Measurements from ENCODE around the gene STAU1. TPM values are rescaled to one million over a fixed set of nuclear protein-coding genes. Genes with fewer than 3 reads are reported as not detected.

STAU1 gene
- total and polyA plus RNA-seq, 7 donors = 51.9 to 110 (median 82.8) TPM

- no peaks in the 10 kb centered on the region for H3K9me3 ChIP-seq
- DNase-seq = no peak
- H3K36me3 ChIP-seq = peaks cover 0 to 25% (median 2%) of the 10 kb centered on the region in 4 donors
- 81 to 96% methylated on average over 5 of the region's 5 CpGs for WGBS, 2 donors
- intact Hi-C loops (cut with DNase I) = no loop called here
- H3K27ac ChIP-seq = no peak overlapping the region
- no peak overlapping the region for H3K4me3 ChIP-seq
- H3K27me3 ChIP-seq = no peaks in the 10 kb centered on the region
- TF ChIP-seq CTCF (IDR thresholded peaks at IDR 0.05) (no peak), EP300 (IDR thresholded peaks at IDR 0.05) (no peak), POLR2AphosphoS5 (IDR thresholded peaks at IDR 0.05) (no peak), POLR2A (IDR thresholded peaks at IDR 0.05) (no peak)
- H3K4me1 ChIP-seq = peaks cover 0 to 31% (median 23%) of the 10 kb centered on the region in 4 donors
These were observed 24.4 kb downstream of the STAU1 start for GRCh38 chr20:49163696-49164095.

DNA sequence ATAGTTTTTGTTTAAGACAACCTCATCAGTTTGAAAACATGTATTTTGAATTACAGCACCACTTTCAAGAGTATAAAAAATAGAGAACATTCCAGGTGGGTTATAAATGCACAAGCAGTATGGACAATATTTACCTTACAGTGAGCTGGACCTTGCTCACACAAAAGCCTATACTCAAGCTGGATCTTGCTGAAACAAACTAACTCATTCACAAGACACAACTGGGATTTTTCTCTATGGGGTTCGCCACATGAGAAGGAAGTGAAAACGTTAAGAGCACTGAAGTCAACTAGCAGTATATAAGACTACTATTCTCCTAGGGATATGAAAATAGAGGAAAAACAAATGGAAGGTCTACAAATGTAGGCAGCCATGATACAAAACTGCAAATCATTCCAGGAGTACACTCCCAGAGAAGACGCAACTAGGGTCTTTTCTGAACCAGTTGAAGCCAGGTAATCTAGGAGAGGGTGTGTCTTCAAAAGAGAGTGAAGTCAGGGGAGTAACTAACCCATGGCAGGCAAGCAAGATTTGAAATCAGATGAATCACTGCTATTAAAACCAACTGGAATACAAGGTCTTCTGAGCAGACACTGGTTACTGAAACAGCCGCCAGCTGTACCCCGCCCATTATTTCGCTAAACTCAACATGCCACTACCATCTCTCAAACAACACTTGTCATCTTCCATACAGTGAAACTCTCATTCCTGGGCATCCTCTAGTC is 26.5 kb downstream of the STAU1 start:
- intact Hi-C loops (cut with DNase I) = no loop called here
- H3K36me3 ChIP-seq = peaks cover 0 to 35% (median 2%) of the 10 kb centered on the region in 4 donors
- H3K27ac ChIP-seq = no peak overlapping the region
- DNase-seq = no peak
- H3K4me3 ChIP-seq = no peak overlapping the region
- H3K4me1 ChIP-seq = peaks cover 0 to 11% (median 3%) of the 10 kb centered on the region in 4 donors
- H3K9me3 ChIP-seq = no peaks in the 10 kb centered on the region
- TF ChIP-seq POLR2AphosphoS5 (IDR thresholded peaks at IDR 0.05) (no peak), EP300 (IDR thresholded peaks at IDR 0.05) (no peak)
- no peaks in the 10 kb centered on the region for H3K27me3 ChIP-seq
- WGBS, 2 donors = 31 to 71% methylated on average over 6 of the region's 6 CpGs

GRCh38 chr20:49160057-49160929 is 27.8 kb downstream of the STAU1 start:
- TF ChIP-seq CTCF (IDR thresholded peaks at IDR 0.05) = no peak
- no peak for TF ChIP-seq EP300 (IDR thresholded peaks at IDR 0.05)
- no peak for TF ChIP-seq POLR2AphosphoS5 (IDR thresholded peaks at IDR 0.05)
- no peak overlapping the region for H3K4me3 ChIP-seq
- DNase-seq = no peak
- no peaks in the 10 kb centered on the region for H3K9me3 ChIP-seq
- H3K27ac ChIP-seq = no peak overlapping the region
- H3K27me3 ChIP-seq = no peaks in the 10 kb centered on the region
- WGBS, 2 donors = 86 to 93% methylated on average over 9 of the region's 9 CpGs
- H3K4me1 ChIP-seq = peaks cover 0 to 8% (median 5%) of the 10 kb centered on the region in 4 donors
- intact Hi-C loops (cut with DNase I) = no loop called here
- peaks cover 0 to 25% (median 0%) of the 10 kb centered on the region in 4 donors for H3K36me3 ChIP-seq

DNA sequence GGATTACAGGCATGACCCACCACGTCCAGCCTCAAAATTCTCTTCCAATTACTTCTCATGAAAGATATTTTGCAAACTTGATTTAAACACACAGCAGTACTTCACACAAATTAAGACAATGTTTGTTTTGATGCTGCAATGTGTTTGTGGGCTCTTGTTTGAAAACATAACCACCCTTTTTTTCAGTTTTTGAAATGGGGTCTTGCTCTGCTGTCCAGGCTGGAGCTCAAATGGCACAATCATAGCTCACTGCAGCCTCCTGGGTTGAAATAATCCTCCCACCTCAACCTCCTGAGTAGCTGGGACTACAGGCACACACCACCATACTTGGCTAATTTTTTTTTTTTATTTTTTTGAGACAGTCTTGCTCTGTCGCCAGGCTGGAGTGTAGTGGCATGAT is 31.0 kb downstream of the STAU1 start:
- Histone ChIP-seq H3K27ac (no peak overlapping the region), H3K36me3 (peaks cover 0 to 22% (median 3%) of the 10 kb centered on the region in 4 donors), H3K4me3 (no peak overlapping the region), H3K4me1 (peaks cover 0 to 6% (median 5%) of the 10 kb centered on the region in 4 donors), H3K9me3 (no peaks in the 10 kb centered on the region), H3K27me3 (no peaks in the 10 kb centered on the region)
- DNase-seq = no peak
- intact Hi-C loops (cut with DNase I) = no loop called here
- TF ChIP-seq EP300 (IDR thresholded peaks at IDR 0.05) = no peak
- WGBS, 2 donors = 96 to 97% methylated on average over 2 of the region's 2 CpGs

DNA sequence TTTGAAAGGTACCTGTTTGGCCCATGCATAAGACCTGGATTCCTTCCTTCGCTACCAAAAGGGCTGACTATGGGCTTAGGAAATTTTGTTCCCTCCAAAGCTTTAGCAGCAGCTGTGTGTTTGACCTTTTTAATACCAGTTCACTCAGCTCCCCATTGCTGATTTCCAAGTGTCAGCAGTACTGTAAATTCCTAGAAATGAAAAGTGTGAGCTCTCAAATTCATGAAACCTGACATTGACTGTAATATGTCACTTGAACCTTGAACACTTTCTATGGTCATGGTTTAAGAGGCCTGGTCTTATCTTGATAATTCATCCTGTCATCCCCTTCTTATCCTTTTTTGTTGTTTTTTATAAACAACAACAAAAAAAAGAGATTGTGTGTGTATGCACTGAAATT is 31.7 kb downstream of the STAU1 start:
- TF ChIP-seq POLR2AphosphoS5 (IDR thresholded peaks at IDR 0.05) = no peak
- no peak for TF ChIP-seq CTCF (IDR thresholded peaks at IDR 0.05)
- TF ChIP-seq POLR2A (IDR thresholded peaks at IDR 0.05) = no peak
- TF ChIP-seq EP300 (IDR thresholded peaks at IDR 0.05) = no peak
- Histone ChIP-seq H3K36me3 (peaks cover 0 to 28% (median 6%) of the 10 kb centered on the region in 4 donors), H3K27ac (no peak overlapping the region), H3K9me3 (no peaks in the 10 kb centered on the region), H3K4me3 (no peak overlapping the region), H3K4me1 (peaks cover 0 to 5% (median 2%) of the 10 kb centered on the region in 4 donors), H3K27me3 (no peaks in the 10 kb centered on the region)
- intact Hi-C loops (cut with DNase I) = no loop called here
- DNase-seq = no peak
- 93 to 99% methylated on average over 1 of the region's 1 CpG for WGBS, 2 donors

Measured in sigmoid colon (tissue), 7 donors.